OCI-LY3 (cell line): Measurements from ENCODE around the gene MYL12A.

Experiments used
- H2AFZ ChIP-seq: fragments of 200-600, 300-600 bp; shearing (Covaris generic); 2 replicates; pipeline ENCODE4 v1.6.0; 2014; ENCODE audit warnings: antibody characterized with exemption, low read depth, low read length
- H3K27ac ChIP-seq: fragments of 200-600, 300-600 bp; sonication (generic); 2 replicates; pipeline ENCODE4 v1.5.1; 2014; ENCODE audit warnings: mild to moderate bottlenecking, low read length, moderate library complexity, mixed read lengths
- H3K27me3 ChIP-seq: fragments of 200-600, 300-600 bp; sonication (generic); 2 replicates; pipeline ENCODE4 v1.6.1; 2014; ENCODE audit warnings: low read depth, low read length, mixed read lengths
- H3K36me3 ChIP-seq: fragments of 200-600, 300-600 bp; sonication (generic); replicated peaks from 2 replicates; pipeline ENCODE3; 2014; ENCODE audit warnings: low read depth, low read length, mixed read lengths
- H3K4me1 ChIP-seq: fragments of 300-600, 200-600 bp; sonication (generic); 2 replicates; pipeline ENCODE4 v1.6.1; 2014; ENCODE audit warnings: low read length, mixed read lengths
- H3K4me2 ChIP-seq: fragments of 200-600, 300-600 bp; sonication (generic); 2 replicates; pipeline ENCODE4 v1.6.1; 2014; ENCODE audit warnings: low read length, mixed read lengths
- H3K4me3 ChIP-seq: fragments of 300-600, 200-600 bp; sonication (generic); 2 replicates; pipeline ENCODE4 v1.5.1; 2014; ENCODE audit warnings: antibody characterized with exemption, mild to moderate bottlenecking, low read length, moderate library complexity
- H3K79me2 ChIP-seq: fragments of 300-600, 200-600 bp; shearing (Covaris generic); 2 replicates; pipeline ENCODE4 v1.6.1; 2014; ENCODE audit warnings: mild to moderate bottlenecking, low read length, mixed read lengths
- H3K9ac ChIP-seq: fragments of 300-600, 200-600 bp; shearing (Covaris generic); 2 replicates; pipeline ENCODE4 v1.6.0; 2014; ENCODE audit warnings: mild to moderate bottlenecking, low read length, moderate library complexity
- H3K9me3 ChIP-seq: fragments of 200-600, 300-600 bp; shearing (Covaris generic); 2 replicates; pipeline ENCODE4 v1.6.1; 2014; ENCODE audit warnings: low read length, mixed read lengths; ENCODE audit not compliant: insufficient read depth
- H4K20me1 ChIP-seq: fragments of 200-600, 300-600 bp; sonication (generic); 2 replicates; pipeline ENCODE4 v1.6.1; 2016; ENCODE audit warnings: low read length, mixed read lengths; ENCODE audit not compliant: insufficient read depth
- CTCF ChIP-seq: fragments of 200-600, 300-600 bp; sonication (generic); IDR thresholded peaks from 2 replicates; pipeline ENCODE4 v1.5.1; 2014; ENCODE audit warnings: antibody characterized with exemption, low read length, low read depth
- EZH2phosphoT487 ChIP-seq: fragments of 200-600 bp; shearing (Covaris generic); IDR thresholded peaks from 2 replicates; pipeline ENCODE4 v1.6.1; 2018; ENCODE audit warnings: antibody characterized with exemption, mixed run types, low read depth

The MYL12A gene

DNA sequence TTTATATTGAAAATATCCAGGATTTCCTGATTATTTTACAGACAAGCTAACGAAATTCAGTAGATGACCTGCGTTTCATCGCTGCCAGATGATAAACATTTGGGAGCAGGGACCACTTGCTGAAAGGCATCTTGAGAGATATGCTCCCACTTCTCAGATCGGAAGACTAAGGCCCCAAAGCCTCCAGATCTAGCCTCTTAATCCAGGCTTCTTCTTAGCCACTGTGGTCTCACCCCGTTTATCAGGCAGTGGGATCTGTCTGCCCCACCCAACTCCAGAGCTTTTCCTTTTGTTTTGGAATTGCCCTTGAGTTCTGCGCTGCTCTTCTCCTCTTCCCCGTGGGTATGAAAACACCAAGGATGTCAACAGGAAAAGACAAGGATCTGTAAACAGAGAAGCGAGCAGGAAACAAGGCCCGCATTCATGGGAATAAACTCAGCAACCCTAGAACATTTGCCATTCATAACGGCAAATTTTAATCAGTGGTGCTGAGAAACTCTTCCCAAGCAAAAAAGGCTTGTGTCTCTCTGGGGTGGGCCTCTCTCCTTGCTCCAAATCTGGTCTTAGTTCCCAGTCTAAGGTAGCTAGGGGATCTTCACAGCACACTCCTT lies 35.8 kb downstream of the MYL12A start:
- Histone ChIP-seq H3K4me2 (no peak overlapping the region), H2AFZ (no peak overlapping the region), H3K9me3 (peaks cover 20% of the 10 kb centered on the region), H3K27me3 (no peaks in the 10 kb centered on the region), H3K9ac (no peak overlapping the region), H3K4me3 (no peak overlapping the region), H4K20me1 (no peaks in the 10 kb centered on the region), H3K79me2 (no peaks in the 10 kb centered on the region), H3K4me1 (peaks cover 37% of the 10 kb centered on the region), H3K27ac (no peak overlapping the region), H3K36me3 (peaks cover 15% of the 10 kb centered on the region)
- no peak for TF ChIP-seq CTCF
- no peak for TF ChIP-seq EZH2phosphoT487

DNA sequence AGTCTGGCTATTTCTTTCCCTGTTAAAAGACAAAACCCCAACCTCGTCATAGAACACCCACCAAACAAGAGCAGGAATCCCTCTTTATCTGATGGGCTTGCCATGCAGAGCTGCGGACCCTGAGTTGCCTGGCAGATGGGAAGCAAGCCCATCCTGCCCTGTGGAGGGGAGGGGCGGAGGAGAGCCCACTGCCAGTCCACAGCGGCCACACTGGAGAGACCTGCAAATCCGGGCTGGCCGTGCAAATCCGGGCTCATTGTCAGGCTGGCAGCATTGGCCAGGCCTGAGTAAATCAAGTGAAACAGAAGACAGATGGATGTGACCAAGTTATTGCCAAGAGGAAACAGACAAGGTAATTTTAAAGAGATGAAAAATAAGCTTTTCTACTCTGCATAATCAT lies 36.3 kb downstream of the MYL12A start:
- Histone ChIP-seq H3K79me2 (no peaks in the 10 kb centered on the region), H3K4me3 (no peak overlapping the region), H3K27me3 (no peaks in the 10 kb centered on the region), H3K27ac (no peak overlapping the region), H3K4me1 (peaks cover 33% of the 10 kb centered on the region), H3K4me2 (no peak overlapping the region), H3K9me3 (peaks cover 21% of the 10 kb centered on the region), H3K36me3 (peaks cover 15% of the 10 kb centered on the region), H3K9ac (no peak overlapping the region), H2AFZ (no peak overlapping the region), H4K20me1 (no peaks in the 10 kb centered on the region)
- no peak for TF ChIP-seq EZH2phosphoT487
- TF ChIP-seq CTCF = no peak

DNA sequence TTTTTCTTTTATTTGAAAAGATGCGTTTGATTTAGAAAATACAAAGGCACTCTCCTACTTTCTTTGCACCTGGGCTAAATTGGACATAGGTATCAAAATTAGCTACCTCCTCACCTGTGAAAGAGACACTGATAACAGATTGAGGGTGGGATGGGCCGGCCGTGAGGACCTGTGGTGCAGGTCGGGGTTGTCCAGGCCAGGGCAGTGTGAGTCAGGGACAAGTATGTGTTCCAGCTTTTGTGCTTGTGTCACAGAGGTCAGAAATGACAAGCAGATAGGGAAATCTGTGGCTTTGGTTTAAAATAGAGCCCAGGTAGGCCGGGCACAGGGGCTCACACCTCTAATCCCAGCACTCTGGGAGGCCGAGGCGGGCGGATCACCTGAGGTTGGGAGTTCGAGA lies 36.9 kb downstream of the MYL12A start:
- Histone ChIP-seq H3K9ac (no peak overlapping the region), H3K4me2 (no peak overlapping the region), H3K79me2 (no peaks in the 10 kb centered on the region), H2AFZ (no peak overlapping the region), H3K9me3 (peaks cover 23% of the 10 kb centered on the region), H4K20me1 (no peaks in the 10 kb centered on the region), H3K36me3 (peaks cover 15% of the 10 kb centered on the region), H3K27ac (no peak overlapping the region), H3K27me3 (no peaks in the 10 kb centered on the region), H3K4me3 (no peak overlapping the region), H3K4me1 (peaks cover 34% of the 10 kb centered on the region)
- TF ChIP-seq CTCF = no peak
- no peak for TF ChIP-seq EZH2phosphoT487

DNA sequence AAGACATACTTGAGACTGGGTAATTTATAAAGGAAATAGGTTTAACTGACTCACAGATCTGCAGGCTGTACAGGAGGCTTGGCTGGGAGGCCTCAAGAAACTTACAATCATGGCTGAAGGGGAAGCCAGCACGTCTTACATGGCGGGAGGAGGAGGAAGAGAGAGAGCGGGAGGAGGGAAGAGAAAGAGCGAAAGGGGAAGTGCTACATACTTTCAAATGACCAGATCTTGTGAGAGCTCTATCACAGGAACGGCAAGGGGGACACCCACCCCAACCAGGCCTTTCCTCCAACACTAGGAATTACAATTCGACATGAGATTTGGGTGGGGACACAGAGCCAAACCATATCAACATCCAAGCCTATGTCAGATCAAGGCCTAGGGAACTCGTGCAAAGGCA lies 38.6 kb downstream of the MYL12A start:
- Histone ChIP-seq H3K4me3 (no peak overlapping the region), H3K79me2 (no peaks in the 10 kb centered on the region), H3K4me1 (peaks cover 24% of the 10 kb centered on the region), H4K20me1 (no peaks in the 10 kb centered on the region), H2AFZ (no peak overlapping the region), H3K27me3 (no peaks in the 10 kb centered on the region), H3K9ac (no peak overlapping the region), H3K36me3 (peaks cover 15% of the 10 kb centered on the region), H3K27ac (peak overlapping the region; percentile 64), H3K4me2 (0 out of 2 replicates have a peak overlapping the region, but pooled peaks have one; percentile 7), H3K9me3 (peaks cover 23% of the 10 kb centered on the region)
- TF ChIP-seq EZH2phosphoT487 = no peak
- no peak for TF ChIP-seq CTCF
